GM18868 (cell line): ENCODE measurements around the gene OPRL1.

Source experiments
- ATAC-seq: cut with Tn5 transposase; IDR thresholded peaks from one replicate; pipeline ENCODE4 v1.9.1; 2021; ENCODE audit warnings: mild to moderate bottlenecking, moderate library complexity; ENCODE audit not compliant: unreplicated experiment

Gene OPRL1

DNA sequence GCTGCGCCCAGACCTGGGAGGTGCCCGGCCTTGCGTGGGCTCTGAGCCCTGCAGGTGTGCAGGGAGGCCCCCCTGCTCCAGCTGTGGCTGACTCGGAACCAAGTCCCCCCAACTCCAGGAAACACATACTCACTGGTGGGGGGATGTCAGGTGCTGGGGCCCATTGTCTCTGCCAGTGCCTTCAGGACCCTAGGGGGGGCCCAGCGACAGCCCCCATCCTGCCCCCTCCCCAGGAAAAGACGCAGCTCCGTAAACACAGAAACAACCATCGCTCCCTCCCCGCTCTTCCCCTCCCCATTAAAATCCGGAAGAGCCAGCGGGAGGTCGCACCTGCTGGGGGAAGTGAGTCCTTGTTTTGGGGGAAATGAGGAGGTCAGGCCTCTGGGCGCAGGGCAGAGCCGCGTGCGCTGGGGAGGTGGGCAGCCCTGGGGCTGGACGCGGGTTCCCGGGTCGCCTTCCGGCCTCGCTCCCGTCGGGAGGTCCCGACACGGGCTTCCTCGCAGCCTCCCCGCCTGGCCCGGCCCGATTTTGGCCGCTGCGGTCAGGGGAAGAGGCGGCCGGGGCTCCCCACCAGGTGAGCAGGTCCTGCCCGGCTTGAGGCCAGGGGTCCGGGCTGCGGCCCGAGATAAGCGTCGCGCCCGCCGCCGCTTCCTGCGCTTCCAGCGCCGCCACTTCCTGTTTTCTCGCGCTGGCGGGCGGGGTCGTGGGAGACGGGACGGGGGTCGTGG lies 37.7 kb upstream of the OPRL1 start:
- ATAC-seq = no peak

DNA sequence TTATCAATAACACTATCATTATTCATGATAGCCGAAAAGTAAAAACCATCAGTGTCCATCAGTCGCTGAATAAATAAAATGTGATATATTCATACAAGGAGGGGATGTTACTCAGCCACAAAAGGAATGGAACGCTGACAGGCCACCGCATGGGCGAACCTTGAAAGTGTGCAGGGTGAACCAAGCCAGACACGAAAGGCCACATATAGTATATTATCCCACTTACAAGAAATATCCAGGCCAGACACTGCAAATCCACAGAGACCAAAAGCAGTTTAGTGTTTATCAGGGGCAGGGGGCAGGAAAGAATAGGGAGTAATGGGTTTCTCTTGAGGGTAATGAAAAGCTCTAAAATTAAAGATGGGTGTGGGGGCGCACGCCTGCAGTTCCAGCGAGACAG lies 36.1 kb upstream of the OPRL1 start:
- no peak for ATAC-seq

- no peak for ATAC-seq
Observed at GRCh38 chr20:64044484-64045247, 35.2 kb upstream of the OPRL1 start.

DNA sequence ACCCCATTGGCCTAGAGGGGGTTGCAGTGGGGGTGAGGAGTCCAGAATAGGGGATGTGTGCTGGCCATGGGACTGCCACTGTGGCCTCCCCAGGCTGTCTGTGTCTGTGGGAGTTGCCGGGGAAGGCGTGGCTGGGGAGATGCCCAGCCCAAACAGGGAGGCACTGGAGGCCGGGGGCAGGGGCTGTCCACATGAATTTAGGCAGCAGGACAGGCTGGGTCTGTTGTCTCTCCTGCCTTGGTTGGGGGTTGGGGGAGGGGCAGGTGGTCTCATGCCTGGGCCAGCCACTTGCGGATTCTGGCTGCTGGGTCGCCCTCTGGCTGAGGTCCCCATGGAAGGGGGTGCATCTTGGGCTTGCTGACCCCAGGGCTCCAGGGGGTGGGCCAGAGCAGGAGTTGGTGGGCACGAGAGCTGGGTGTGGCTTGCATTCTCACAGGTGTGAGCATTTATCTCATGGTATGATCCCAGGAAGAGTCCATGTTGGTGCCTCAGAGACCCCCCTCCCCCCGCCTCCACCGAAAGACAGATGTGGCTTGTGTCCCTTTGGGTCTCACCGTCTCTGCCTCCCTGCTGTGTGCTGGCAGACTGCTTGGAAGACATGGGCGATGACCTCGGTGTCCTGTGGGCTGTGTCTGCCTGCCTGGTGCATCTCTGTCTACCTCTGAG lies 34.4 kb upstream of the OPRL1 start:
- ATAC-seq = no peak

GRCh38 chr20:64047046-64047389 lies 32.9 kb upstream of the OPRL1 start:
- ATAC-seq = no peak

DNA sequence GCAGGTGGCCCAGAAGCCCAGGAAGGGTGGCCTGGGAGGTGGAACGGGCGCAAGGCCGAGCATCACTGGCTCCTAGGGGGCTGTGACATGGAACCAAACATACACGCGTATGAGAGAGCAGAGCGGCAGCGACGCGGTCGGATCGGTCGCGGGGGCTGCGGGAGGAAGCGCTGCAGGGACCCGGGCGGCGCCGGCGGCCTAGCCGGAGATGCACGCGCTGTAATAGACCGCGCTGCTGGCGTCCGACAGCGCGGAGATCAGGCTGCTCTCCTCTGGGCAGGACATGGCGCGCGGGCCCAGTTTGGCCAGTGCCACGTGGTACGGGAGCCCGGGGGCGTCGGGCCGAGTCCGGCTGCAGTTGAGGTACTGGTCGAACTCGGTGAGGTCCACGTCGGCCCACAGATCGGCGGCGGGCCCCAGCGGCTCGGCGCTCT lies 31.9 kb upstream of the OPRL1 start:
- ATAC-seq = no peak

GRCh38 chr20:64048402-64049044 lies 31.4 kb upstream of the OPRL1 start:
- no peak for ATAC-seq

DNA sequence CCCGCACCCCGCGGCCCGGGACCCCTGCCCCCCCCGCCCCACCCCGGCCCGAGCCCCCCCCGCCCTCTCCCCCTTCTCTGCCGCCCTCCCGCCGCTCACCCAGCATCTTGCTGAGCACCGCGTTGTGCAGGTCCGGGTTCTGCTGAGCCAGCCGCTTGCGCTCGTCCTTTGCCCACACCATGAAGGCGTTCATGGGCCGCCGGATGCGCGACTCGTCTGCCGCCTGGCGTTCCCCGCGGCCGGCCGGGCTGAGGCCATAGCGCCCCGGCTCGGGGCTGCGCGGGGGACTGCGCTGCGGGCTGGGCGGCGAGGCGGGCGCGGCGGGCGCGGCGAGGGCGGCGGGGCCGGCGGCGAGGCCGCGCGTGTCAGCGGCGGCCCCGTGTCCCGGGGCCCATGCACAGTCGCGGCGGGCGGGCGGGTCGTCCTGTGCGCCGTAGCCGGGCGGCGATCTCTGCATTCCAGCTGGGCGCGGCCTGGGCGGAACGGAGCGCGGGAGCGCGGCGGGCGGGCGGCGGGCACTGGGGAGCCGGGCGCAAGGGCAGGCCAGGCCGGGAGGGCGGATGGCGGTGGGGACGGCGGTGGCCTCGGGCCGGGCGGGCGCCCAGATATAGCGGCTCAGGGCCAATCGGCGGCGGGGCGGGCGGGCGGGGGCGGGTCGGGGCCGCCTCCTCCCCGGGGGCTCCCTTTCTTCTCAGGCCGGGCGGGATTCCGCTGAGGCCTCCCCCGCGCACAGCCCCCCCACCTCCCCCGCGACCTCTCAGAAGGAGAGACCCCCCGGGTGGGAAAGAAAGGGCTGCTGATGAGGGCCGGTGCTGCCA lies 30.6 kb upstream of the OPRL1 start, which contains the start of gene SOX18:
SOX18 (minus strand) TSS at position 580 of the 818 bp plus-strand sequence; CDS start at position 457, 123 bp downstream.
- no peak for ATAC-seq

DNA sequence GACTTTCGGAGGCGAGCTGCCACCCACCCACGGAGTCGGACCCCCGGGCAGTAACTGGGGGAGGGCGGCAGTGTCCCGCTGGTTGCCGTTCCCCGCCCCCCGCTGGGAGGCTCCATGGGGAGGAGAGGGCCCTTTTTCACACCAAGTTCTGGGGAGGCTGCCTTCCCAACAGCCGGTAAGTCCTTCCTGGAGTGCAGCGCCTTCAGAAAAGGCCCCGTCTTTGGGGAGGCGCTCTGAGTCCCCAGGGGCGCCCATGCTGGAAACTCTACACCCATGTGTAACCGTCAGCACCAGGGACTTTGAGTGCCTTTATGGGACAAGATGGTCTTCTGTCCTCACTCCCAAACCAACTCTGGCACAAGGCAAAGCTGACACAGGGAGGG lies 30.0 kb upstream of the OPRL1 start:
- no peak for ATAC-seq

GRCh38 chr20:64050261-64051032 lies 29.4 kb upstream of the OPRL1 start:
- ATAC-seq = no peak

DNA sequence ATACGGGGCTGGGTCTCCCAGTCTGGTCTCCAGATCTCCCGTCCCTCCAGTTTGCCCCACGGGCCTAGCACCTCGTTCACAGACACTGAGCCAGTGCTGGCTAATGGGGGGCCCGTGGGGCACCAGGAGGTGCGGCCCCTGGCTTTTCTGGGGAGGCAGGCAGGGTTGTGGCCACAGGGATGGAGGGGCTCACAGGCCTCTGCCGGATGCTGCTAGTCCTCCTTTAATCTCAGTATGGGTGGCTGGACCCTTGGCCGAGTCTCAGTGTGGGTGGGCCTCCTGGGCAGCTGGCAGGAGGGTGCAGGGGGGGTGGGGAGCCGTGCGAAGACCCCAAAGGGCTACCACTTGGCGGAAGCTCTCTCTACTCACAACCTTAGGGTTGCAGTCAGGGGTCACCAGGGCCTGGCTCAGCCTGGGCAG lies 28.8 kb upstream of the OPRL1 start:
- no peak for ATAC-seq

- ATAC-seq = no peak
Observed at GRCh38 chr20:64051561-64052325, 28.1 kb upstream of the OPRL1 start.

DNA sequence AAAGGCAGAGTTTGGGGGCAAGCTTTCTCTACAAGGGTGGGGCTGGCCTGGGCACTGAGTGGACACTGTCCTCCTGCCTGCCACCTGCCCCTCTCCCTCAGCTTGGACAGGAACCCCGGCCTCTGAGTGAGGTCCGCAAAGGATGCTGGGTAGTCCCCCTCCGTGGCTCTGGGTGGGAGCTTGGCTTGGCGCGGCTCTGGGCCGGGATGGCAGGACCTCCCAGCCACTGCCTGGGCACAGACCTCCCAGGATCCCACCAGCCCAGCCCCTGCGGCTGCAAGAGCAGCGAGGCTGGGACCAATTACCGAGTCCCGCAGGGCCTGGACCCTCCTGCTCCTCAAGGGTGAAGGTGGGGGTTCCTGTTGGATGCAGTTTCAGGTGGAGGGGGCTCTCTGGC lies 27.6 kb upstream of the OPRL1 start:
- no peak for ATAC-seq

- ATAC-seq = no peak
Observed at GRCh38 chr20:64052987-64053840, 26.7 kb upstream of the OPRL1 start.

DNA sequence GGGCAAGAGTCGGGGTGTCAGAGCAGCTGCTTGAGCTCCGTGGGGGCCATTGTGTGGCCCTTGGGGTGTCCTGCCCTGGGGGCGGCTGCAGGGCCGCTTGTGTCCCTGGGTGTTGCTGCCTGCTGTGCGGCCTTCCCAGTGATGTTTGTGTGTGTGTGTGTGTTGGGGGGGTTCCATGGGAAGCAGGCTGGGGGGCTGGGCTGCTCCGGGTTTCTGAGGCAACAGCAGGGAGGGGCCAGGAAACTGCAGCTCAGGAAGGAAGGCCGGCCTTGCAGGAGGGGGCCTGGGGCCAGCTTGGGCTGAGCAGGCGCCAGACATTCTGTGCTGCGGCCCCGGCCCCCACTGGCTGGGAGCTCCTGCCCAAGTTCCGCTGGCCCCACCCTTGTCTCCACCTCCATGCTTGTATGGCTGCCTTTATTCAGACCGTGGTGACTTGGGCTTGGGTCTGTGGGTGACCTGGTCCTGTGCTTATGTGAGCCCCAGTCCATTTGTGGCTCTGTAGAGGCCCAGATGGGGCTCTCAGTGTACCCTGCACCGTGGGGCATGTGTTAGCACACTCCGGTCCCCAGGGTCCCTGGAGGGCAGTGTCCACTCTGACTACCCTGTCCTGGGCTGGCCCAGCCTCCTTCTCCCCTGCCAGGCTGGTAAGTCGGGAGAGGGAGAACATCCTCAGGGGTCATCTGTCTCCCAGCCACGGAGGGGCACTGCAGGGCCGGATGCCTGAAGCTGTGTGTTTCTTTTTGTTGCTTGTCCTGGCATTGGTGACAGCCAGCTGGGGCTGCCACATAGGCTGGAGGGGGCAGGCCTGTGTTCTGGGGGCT lies 25.8 kb upstream of the OPRL1 start:
- ATAC-seq = no peak

GRCh38 chr20:64055396-64055892 lies 24.4 kb upstream of the OPRL1 start:
- no peak for ATAC-seq
